NCI-H510A treated with DMSO at 0.1 percent for 48 hours (cell line): ENCODE results near the gene TTC23L.
"Not testable (repeated sequence)": the region's sequence is repeated elsewhere in the genome, so short reads cannot be mapped to it uniquely, and the experiment has no call there.

Experiments used
- DNase-seq: peaks from one replicate; lab custom pipeline; 2025; lab: John Stamatoyannopoulos, UW

The TTC23L gene

DNA sequence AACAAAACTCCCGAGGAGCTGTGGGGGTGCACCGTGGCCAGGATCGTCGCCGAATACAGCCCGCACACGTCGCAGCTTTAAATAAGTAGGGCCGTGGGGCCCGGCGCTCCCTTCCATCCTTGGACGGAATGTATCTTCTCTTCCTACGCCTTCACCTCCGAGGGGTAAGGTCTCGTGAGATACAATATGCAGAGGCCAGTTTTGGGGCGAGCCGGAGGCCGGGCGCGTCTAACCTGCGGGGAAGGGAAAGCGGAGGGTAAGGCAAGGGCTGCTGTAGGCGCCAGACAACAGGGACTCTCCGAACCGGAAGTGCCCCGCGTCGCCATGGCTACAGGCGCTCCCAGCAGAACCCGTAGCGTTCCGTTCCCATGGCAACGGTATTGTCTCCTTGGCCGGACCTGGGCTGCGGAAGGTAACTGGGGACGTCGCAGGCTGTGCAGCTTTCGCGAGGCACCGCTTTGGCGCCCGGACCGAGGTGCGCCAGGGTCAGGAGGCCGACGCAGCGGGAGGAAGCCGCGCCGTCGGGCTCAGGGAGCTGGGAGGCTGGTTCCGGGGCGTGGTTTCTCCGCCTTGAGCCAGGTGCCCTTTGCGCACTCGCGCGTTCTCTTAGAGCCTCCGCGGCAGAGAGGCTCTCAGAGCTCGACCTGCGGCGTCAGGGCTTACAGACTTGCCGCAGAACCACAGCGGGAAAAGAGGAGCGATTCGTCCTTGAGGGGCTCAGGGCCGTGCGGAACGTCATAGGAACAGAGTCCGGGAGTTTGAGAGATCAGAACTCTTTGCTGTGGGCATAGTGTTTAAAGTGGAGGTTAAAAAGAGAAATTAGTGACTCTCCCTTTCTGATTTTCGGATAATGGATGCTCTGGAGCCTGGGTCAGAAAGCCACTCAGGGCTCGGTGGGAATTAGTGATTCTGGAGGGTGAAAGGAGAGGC is at the start of gene TTC23L:
Gene TTC23L, plus strand, starts transcription at position 380 of the 930 bp plus-strand sequence. CDS start 1,508 bp downstream, outside the sequence.
- DNase-seq = peak; percentile 99

- DNase-seq = no peak
Measured at GRCh38 chr5:34789639-34790038, 49.3 kb upstream of the TTC23L start.

- DNase-seq = no peak
Measured at GRCh38 chr5:34790069-34790468, 48.9 kb upstream of the TTC23L start.

- DNase-seq = no peak
Measured at GRCh38 chr5:34791761-34792244, 47.2 kb upstream of the TTC23L start.

GRCh38 chr5:34802834-34803563 is 36.0 kb upstream of the TTC23L start:
- no peak for DNase-seq

DNA sequence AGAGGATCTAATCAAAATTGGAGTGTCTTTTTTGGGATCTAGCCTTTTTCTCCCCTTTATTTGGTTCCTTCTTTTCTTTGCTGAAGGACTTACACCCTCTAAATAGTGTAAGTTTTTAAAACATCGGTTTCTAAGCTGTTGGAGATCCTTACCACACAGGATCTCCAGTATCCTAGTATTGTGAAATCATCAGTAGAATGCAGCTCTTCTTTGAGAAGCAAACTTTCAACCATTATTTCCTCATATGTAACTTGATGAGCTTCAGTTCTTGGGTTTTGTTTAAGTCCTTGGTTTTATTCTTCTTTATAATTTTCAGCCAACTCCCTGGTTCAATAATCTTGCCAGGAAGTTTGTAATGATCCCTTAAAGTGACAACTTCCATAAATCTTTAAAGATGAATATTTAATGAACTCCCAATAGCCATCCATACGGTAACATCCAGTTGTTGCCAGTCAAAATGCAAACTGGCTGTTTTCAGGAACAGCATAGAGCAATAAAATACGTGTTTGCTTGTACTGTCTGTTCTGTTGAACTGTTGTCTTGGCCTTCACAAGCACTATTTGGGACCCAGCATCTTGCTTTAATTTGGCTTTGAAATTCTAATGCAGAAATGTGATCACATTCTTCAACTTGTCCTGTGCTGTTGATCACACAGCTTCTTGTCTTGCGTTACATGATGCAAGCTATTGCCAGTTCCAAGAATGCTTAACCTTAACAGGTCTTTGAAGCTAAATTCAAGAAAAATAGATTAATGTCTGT is 34.8 kb upstream of the TTC23L start:
- DNase-seq = no peak

DNA sequence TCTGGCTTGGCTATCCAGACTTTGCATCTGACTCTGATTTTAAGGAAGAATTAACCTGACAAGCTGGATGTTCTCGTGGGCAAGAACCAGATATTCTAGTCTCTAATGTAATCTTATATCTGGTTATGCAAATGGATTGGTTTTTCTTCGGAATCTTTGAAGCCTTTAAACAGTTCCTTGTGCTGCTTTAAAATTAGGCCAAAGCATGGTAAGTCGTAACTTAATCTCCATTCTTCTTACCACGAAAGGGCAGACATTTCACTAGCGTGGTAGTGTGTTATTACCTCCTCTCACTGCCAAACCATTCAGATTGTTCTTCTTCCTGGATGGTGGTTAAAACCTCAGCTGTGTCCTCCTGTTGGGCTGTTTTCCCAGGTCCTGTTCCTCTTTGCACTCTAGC is 34.1 kb upstream of the TTC23L start:
- DNase-seq = no peak

- DNase-seq = no peak
Measured at GRCh38 chr5:34806532-34806931, 32.4 kb upstream of the TTC23L start.

DNA sequence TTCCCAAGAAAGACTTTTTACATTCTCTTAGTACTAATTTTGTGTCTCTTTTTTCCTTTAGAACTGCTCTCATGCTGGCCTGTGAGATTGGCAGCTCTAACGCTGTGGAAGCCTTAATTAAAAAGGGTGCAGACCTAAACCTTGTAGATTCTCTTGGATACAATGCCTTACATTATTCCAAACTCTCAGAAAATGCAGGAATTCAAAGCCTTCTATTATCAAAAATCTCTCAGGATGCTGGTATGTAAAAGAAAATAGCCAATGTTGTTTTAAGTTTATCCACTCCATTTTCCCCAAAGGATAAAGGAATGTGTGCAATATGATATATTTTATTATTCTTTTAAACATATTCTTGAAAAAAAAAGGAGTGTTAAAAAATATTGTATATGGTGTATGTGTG is 27.3 kb upstream of the TTC23L start:
- no peak for DNase-seq

DNA sequence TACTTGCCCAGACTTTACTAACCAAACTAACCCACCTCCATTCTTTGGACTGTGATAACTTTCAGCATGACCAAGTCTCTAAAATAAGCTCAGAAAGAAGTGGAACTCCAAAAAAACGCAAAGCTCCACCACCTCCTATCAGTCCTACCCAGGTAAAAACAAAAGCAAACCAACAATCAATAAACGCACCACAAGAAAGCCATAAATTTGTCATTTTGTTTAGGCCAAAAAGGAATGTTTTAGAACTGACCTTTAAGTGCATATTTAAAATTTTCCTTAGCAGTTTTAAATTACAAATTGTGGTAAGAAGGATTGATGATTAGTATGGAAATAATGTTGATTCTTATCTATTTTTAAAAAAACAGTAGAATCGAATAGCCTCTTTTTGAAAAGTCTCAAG is 25.5 kb upstream of the TTC23L start:
- DNase-seq = no peak

- no peak for DNase-seq
Measured at GRCh38 chr5:34817558-34818351, 21.2 kb upstream of the TTC23L start.

GRCh38 chr5:34818717-34819116 is 20.2 kb upstream of the TTC23L start:
- no peak for DNase-seq

GRCh38 chr5:34820593-34820992 is 18.4 kb upstream of the TTC23L start:
- DNase-seq = no peak

DNA sequence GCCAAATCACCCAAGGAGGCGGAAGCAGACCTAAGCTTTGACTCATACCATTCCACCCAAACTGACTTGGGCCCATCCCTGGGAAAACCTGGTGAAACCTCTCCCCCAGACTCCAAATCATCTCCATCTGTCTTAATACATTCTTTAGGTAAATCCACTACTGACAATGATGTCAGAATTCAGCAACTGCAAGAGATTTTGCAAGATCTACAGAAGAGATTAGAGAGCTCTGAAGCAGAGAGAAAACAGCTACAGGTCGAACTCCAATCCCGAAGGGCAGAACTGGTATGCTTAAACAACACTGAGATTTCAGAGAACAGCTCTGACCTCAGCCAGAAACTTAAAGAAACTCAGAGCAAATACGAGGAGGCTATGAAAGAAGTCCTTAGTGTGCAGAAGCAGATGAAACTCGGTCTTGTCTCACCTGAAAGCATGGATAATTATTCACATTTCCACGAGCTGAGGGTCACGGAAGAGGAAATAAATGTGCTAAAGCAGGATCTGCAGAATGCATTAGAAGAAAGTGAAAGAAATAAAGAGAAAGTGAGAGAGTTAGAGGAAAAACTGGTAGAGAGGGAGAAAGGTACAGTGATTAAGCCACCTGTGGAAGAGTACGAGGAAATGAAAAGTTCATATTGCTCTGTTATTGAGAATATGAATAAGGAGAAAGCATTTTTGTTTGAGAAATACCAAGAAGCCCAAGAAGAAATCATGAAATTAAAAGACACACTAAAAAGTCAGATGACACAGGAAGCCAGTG is 15.8 kb upstream of the TTC23L start:
- DNase-seq = no peak

DNA sequence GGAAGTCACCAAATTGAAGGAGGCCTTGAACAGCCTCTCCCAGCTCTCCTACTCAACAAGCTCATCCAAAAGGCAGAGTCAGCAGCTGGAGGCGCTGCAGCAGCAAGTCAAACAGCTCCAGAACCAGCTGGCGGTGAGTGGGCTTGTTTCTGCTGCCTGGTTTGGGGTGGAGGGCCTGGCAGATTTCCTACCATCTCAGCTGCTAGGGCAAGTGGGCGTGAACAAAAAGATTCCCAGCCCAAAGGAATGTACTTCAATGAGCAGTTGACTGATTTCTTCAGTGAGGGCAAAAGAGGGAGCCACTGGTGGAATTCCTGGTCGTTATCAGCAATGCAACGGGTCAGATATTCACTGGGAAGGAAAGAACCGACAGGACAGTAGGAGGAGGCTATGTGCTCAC is 12.6 kb upstream of the TTC23L start:
- no peak for DNase-seq

DNA sequence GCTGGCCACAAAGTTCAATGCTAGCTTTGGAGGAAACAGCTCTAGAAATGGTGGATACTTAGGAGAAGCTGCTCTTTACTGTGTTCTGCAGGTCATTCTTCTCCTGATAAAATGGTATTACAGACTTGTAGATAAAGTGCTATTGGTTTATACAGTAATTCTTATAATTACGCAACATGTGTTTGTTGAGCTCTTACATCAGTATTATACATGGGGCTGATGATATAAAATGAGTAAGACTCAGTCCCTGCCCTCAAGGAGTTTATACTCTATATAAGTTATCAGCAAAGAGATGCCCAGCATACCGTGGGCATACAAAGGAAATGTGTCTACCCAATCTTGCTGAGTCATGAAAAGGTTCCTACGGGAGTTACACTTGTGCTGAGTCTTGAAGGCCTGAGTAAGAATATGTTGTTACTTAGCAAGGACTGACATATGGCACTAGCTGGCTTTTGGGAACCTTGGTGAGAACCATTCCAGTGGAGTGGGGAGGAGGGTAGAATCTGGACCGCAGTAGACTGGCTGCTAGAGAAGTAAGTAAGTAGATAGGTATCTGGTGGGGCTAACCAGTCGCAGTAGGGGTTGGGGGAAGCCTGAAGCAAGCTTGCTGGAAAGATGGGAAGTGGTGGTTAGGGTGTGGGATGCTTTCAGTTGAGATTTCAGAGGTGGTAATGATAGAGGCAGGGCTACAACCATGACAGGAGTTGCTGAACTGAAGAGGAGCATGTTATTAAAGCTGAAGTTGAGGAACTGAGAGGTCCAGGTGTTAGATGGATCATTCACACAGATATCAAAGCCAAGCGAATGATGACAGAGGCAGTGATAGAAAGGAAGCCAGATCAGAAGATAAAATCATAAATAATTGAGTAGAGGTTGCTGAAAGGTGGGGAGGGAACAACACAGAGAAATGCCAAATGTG is 11.1 kb upstream of the TTC23L start:
- DNase-seq = no peak

- not testable (repeated sequence) for DNase-seq
Measured at GRCh38 chr5:34830827-34831226, 8.1 kb upstream of the TTC23L start.

DNA sequence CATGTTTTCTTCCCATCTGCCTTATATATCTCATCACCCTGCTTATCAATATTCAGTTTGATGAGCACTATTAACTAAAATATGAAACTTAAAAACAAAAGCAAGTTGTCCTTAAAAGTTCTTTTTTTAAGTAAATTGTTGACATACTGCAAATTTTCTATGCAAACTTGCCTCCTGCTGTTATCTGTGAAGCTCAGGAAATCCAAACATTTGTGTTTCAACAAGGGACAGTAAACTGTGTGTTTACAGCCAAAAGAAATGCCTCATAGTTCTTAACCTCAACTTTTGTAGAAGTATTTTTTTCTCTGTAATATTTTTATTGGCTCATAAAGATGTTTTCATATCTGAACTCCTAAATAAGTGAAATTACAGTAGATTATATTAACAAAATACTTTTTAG is 7.7 kb upstream of the TTC23L start:
- no peak for DNase-seq

DNA sequence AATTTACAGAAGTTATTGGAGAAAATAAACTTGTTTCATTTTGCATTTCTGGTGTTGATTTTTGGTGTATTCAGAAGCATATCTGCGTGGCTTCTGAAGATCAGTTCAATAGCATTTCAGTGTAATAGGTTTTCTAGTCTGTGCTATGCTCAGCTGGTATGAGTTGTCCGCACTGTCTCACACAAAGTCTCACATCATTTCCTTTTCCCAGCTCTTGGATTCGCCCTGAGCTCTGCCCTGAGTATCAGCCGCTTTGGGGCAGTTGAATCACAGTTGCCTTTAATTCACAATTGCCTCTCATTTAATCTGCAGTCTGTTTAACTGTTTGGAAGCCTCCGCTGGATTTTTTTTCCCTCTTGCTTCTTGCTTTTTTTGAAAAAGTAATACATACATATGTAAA is 6.4 kb upstream of the TTC23L start:
- DNase-seq = no peak

- no peak for DNase-seq
Measured at GRCh38 chr5:34833090-34833489, 5.9 kb upstream of the TTC23L start.
